ENCODE measurements around the gene TRIM62.
A peak's percentile ranks its signal among the peaks of the same experiment; 100 is the strongest.

TRIM62 gene

DNA sequence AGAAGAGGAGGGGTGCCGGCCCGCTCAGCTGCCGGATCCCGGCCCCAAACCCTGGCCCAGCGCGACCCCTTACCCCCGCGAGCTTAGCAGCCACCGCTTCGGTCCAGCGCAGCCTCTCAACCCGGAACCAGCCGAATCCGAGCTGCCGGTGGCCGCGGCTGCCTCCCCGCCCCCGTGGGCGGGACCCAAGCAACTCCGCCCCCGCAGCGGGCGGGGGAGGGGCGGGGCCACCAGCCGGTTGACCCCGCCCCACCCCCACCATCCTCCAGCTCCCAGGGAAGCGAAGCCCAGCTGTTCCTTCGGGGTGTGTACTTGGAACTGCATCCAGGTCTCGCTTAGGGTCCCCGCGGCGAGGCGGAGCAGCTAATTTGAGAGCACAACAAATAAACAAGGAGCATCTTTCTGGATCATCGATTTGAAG is at the start of gene TRIM62:
Gene TRIM62, minus strand, starts transcription at position 123 of the 421 bp plus-strand sequence. CDS start 611 bp downstream, outside the sequence.
- DNase-seq = peak; percentile 83
- in situ Hi-C loops (cut with MboI; ENCODE audit: low pct_unique_long_range_greater_than_20kb, low sequenced_read_pairs) = no loop called here

- in situ Hi-C loops (cut with MboI; ENCODE audit: low pct_unique_long_range_greater_than_20kb, low sequenced_read_pairs) = no loop called here
- no peak for DNase-seq
Observed at GRCh38 chr1:33231166-33231565, 49.3 kb upstream of the TRIM62 start.

DNA sequence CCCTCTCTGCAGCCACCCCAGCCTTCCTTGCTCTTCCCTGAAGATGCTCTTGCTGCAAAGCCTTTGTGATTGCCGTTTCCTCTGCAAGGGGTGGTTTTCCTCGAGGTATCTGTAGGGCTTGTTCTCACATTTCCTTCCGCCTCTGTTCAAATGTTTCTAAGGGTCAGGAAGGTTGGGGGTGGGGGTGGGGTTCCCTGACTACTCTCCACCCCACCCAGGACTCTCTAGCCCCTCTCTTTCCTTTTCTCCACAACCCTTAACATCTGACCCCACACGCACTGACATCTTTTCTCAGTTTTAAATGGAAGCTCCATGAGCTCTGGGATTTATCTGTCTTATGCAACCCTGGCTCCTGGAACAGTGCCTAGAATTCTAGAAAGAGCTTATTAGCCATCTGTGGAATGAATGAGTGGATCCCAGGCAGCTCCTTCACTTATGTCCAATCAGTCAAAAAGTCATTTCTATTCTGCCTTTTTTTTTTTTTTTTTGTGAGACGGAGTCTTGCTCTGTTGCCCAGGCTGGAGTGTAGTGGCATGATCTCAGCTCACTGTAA is 47.2 kb upstream of the TRIM62 start:
- DNase-seq = no peak
- in situ Hi-C loops (cut with MboI; ENCODE audit: low pct_unique_long_range_greater_than_20kb, low sequenced_read_pairs) = no loop called here

DNA sequence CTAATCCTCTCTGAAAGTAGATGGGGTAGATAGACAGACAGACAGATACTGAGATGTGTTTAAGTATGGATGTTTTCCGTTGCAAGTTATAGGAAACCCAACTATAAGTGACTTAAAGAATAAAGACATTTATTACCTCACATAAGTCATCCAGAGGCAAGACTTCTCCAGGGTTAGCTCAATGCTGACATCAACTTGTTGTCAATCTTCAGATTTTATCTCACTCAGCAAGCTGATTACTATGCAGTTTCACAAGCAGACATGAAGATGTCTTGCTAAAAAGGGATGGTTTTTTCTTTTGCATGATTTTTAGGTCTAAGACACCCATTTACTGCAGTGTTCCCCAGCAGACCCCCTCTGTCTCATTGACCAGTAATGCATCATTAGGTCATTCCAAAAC is 43.7 kb upstream of the TRIM62 start:
- DNase-seq = no peak
- in situ Hi-C loops (cut with MboI; ENCODE audit: low pct_unique_long_range_greater_than_20kb, low sequenced_read_pairs) = no loop called here

GRCh38 chr1:33224166-33224707 is 42.4 kb upstream of the TRIM62 start:
- DNase-seq = no peak
- in situ Hi-C loops (cut with MboI; ENCODE audit: low pct_unique_long_range_greater_than_20kb, low sequenced_read_pairs) = no loop called here

GRCh38 chr1:33222381-33222780 is 40.5 kb upstream of the TRIM62 start:
- DNase-seq = no peak
- in situ Hi-C loops (cut with MboI; ENCODE audit: low pct_unique_long_range_greater_than_20kb, low sequenced_read_pairs) = no loop called here

GRCh38 chr1:33221385-33221758 is 39.5 kb upstream of the TRIM62 start:
- no peak for DNase-seq
- in situ Hi-C loops (cut with MboI; ENCODE audit: low pct_unique_long_range_greater_than_20kb, low sequenced_read_pairs) = no loop called here

- no peak for DNase-seq
- in situ Hi-C loops (cut with MboI; ENCODE audit: low pct_unique_long_range_greater_than_20kb, low sequenced_read_pairs) = no loop called here
Observed at GRCh38 chr1:33220676-33221384, 39.0 kb upstream of the TRIM62 start.

- DNase-seq = no peak
- in situ Hi-C loops (cut with MboI; ENCODE audit: low pct_unique_long_range_greater_than_20kb, low sequenced_read_pairs) = no loop called here
Observed at GRCh38 chr1:33219886-33220661, 38.2 kb upstream of the TRIM62 start.

- in situ Hi-C loops (cut with MboI; ENCODE audit: low pct_unique_long_range_greater_than_20kb, low sequenced_read_pairs) = no loop called here
- DNase-seq = no peak
Observed at GRCh38 chr1:33211972-33212371, 30.1 kb upstream of the TRIM62 start.

DNA sequence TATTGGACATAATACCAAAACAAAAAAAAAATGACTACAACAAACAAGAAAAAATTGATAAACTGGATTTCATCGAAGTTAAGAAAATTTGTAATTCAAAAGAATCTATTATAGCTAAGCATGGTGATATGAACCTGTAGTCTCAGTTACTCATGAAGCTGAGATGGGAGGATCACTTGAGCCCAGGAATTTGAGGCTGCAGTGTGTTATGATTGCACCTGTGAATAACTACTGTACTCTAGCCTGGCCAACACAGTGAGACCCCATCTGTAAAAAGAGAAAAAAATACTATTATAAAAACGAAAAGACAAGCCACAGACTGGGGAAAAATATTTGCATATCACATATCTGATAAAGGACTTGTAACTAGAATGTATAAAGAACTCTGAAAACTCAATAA is 24.5 kb upstream of the TRIM62 start:
- in situ Hi-C loops (cut with MboI; ENCODE audit: low pct_unique_long_range_greater_than_20kb, low sequenced_read_pairs) = no loop called here

DNA sequence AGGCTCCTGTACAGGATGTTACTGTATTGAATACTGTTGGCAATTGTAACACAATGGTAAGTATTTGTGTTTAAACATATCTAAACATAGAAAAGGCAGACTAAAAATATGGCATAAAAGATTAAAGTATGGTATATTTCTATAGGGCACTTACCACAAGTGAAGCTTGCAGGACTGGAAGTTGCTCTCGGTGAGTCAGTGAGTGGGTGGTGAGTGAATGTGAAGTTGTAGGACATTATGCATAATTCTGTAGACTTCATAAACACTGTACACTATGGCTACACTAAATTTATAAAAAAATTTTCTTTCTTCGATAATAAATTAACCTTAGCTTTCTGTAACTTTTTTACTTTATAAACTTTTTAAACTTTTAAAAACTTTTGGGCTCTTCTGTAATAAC is 13.7 kb upstream of the TRIM62 start:
- in situ Hi-C loops (cut with MboI; ENCODE audit: low pct_unique_long_range_greater_than_20kb, low sequenced_read_pairs) = no loop called here
- DNase-seq = no peak

More for the DNA sequence above, 24.5 kb upstream of the TRIM62 start:
- DNase-seq = no peak

- in situ Hi-C loops (cut with MboI; ENCODE audit: low pct_unique_long_range_greater_than_20kb, low sequenced_read_pairs) = no loop called here
- DNase-seq = no peak
Observed at GRCh38 chr1:33191731-33192275, 10.0 kb upstream of the TRIM62 start.

DNA sequence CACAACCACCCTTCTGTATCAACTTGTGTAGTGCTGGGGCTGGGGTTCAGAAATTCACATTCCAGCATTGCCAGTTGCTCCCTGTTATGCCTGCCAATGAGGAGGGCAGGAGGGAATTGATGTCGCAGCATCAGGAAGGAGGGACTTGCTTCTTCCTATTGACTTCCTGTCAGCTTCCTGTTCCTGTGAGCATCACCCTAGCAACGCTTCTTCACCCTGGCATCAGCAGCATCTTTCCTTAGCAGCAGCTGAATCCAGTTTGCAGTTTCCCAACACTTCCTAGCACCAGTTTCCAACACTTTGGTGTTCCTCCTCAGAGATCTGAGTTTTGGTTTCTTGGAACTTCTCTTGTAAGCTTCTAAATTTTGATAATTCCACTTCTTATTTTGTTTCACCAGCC is 8.9 kb upstream of the TRIM62 start:
- no peak for DNase-seq
- in situ Hi-C loops (cut with MboI; ENCODE audit: low pct_unique_long_range_greater_than_20kb, low sequenced_read_pairs) = no loop called here

- DNase-seq = no peak
- in situ Hi-C loops (cut with MboI; ENCODE audit: low pct_unique_long_range_greater_than_20kb, low sequenced_read_pairs) = no loop called here
Observed at GRCh38 chr1:33188572-33189275, 6.9 kb upstream of the TRIM62 start.

DNA sequence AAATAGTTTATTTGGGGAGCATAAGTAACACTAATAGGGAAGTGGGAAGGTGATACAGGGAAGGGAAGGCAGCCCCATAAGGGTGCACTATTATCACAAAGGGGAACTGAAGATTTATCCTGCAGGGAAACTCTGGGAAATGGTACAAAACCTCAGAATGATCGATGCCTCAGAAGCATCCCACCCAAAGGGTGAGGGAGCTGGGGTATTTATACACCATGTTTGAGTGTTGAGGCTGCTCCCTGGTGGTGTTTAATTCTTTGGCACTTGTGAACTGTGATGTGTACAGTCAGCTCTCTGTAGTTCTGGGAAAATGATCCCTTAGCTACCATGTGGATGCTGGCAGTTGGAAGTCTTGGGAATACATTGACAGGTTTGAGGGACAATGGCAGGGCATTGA is 5.1 kb upstream of the TRIM62 start:
- in situ Hi-C loops (cut with MboI; ENCODE audit: low pct_unique_long_range_greater_than_20kb, low sequenced_read_pairs) = no loop called here
- DNase-seq = no peak

GRCh38 chr1:33185541-33185940 is 3.7 kb upstream of the TRIM62 start:
- in situ Hi-C loops (cut with MboI; ENCODE audit: low pct_unique_long_range_greater_than_20kb, low sequenced_read_pairs) = no loop called here
- no peak for DNase-seq

- DNase-seq = no peak
- in situ Hi-C loops (cut with MboI; ENCODE audit: low pct_unique_long_range_greater_than_20kb, low sequenced_read_pairs) = no loop called here
Observed at GRCh38 chr1:33183306-33183705, 1.5 kb upstream of the TRIM62 start.

GRCh38 chr1:33182896-33183295 is 1.1 kb upstream of the TRIM62 start:
- no peak for DNase-seq
- in situ Hi-C loops (cut with MboI; ENCODE audit: low pct_unique_long_range_greater_than_20kb, low sequenced_read_pairs) = no loop called here

Data from KBM-7 (cell line).